ENCODE data around the gene GAB2. TPM values are rescaled to one million over a fixed set of nuclear protein-coding genes. Genes with fewer than 3 reads are reported as not detected.

The GAB2 gene
- total RNA-seq, 4 donors from 2014 or later: 18.0 to 42.4 (median 26.0) TPM

DNA sequence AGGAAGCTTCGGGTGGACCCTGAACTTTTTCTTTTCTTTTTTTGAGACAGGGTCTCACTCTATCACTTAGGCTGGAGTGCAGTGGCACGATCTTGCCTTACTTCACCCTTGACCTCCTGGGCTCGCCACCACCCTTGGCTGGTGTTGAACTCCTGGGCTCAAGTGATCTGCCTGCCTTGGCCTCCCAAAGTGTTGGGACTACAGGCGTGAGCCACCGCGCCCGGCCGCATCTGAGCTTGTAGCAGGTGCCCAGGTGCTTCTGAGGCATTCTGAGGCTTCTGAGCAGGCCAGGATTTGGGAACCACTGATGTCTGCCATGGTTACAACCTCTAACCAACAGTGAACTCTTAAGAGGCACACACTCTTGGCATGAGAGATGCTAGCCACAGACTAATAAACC, 223.8 kb downstream of the GAB2 start:
- intact Hi-C loops (cut with DNase I): no loop called here
- DNase-seq (ENCODE audit: extremely low spot score): no peak
- peaks cover 3 to 25% (median 19%) of the 10 kb centered on the region in 4 donors for H3K36me3 ChIP-seq
- H3K4me3 ChIP-seq: no peak overlapping the region
- TF ChIP-seq EP300 (IDR thresholded peaks at IDR 0.05) (no peak), POLR2A (IDR thresholded peaks at IDR 0.05; ENCODE audit: low read depth) (no peak), POLR2AphosphoS5 (IDR thresholded peaks at IDR 0.05) (no peak)
- TF ChIP-seq, protein P1, sequence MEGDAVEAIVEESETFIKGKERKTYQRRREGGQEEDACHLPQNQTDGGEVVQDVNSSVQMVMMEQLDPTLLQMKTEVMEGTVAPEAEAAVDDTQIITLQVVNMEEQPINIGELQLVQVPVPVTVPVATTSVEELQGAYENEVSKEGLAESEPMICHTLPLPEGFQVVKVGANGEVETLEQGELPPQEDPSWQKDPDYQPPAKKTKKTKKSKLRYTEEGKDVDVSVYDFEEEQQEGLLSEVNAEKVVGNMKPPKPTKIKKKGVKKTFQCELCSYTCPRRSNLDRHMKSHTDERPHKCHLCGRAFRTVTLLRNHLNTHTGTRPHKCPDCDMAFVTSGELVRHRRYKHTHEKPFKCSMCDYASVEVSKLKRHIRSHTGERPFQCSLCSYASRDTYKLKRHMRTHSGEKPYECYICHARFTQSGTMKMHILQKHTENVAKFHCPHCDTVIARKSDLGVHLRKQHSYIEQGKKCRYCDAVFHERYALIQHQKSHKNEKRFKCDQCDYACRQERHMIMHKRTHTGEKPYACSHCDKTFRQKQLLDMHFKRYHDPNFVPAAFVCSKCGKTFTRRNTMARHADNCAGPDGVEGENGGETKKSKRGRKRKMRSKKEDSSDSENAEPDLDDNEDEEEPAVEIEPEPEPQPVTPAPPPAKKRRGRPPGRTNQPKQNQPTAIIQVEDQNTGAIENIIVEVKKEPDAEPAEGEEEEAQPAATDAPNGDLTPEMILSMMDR (IDR thresholded peaks at IDR 0.05): no peak
- no peaks in the 10 kb centered on the region for H3K9me3 ChIP-seq
- peaks cover 12 to 57% (median 37%) of the 10 kb centered on the region in 4 donors for H3K4me1 ChIP-seq
- no peak overlapping the region for H3K27ac ChIP-seq (replicated peaks in 1 of 4)
- 95% methylated on average over 8 of the region's 8 CpGs for WGBS
- no peaks in the 10 kb centered on the region for H3K27me3 ChIP-seq

DNA sequence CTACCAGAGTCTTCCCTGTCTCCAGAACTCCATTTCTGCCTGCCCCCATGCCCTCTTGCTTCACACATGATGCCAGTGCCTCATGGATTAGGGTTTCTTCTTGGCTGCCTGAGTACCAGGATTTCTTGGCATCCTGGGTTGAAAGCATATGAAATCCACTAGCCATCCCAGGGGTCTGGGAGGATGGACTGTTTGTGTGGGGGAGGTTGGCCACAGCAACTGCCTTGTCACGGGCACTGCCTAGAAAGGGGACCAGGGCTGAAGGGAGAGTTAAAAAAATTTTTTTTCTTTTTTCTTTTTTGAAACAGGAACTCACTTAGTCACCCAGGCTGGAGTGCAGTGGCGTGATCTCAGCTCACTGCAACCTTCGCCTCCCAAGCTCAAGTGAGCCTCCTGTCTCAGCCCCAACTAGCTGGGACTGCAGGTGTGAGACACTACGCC, 224.7 kb downstream of the GAB2 start:
- DNase-seq (ENCODE audit: extremely low spot score): no peak
- no peak for TF ChIP-seq EP300 (IDR thresholded peaks at IDR 0.05)
- TF ChIP-seq POLR2A (IDR thresholded peaks at IDR 0.05; ENCODE audit: low read depth): no peak
- TF ChIP-seq, protein P1 (IDR thresholded peaks at IDR 0.05): no peak
- no peak for TF ChIP-seq POLR2AphosphoS5 (IDR thresholded peaks at IDR 0.05)
- Histone ChIP-seq H3K27me3 (no peaks in the 10 kb centered on the region), H3K4me3 (no peak overlapping the region), H3K4me1 (peaks cover 12 to 58% (median 37%) of the 10 kb centered on the region in 4 donors), H3K36me3 (peaks cover 0 to 18% (median 11%) of the 10 kb centered on the region in 4 donors), H3K27ac (replicated peaks in 1 of 4) (no peak overlapping the region), H3K9me3 (no peaks in the 10 kb centered on the region)
- intact Hi-C loops (cut with DNase I): no loop called here
- WGBS: 78% methylated on average over 4 of the region's 4 CpGs

DNA sequence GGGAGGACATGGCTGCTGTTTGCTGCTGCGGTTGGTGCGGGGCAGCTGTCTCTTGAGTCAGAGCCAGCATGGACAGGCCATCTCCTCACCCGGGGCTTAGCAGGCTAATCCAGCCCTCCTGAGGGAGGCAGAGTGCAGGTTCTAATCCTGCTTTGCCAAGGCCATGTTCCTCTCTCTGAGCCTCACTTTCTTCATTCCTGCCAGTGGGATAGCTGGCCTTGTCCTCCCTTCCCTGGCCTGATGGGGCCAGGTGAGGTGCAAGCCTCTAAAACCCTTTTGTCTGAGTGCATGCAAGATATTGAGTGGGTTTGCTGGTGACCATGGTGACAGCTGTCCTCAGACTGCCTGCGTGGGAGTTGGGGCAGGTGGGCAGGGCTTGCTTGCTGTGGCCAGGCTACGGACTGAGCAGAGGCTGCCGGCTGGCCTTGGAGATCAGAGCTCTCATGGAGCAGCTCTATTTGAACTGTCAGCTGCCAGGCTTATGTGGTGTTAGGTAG, 225.3 kb downstream of the GAB2 start:
- no peak overlapping the region for H3K27ac ChIP-seq (replicated peaks in 1 of 4)
- TF ChIP-seq POLR2AphosphoS5 (IDR thresholded peaks at IDR 0.05) (no peak), EP300 (IDR thresholded peaks at IDR 0.05) (no peak), POLR2A (IDR thresholded peaks at IDR 0.05; ENCODE audit: low read depth) (no peak)
- TF ChIP-seq, protein P1 (IDR thresholded peaks at IDR 0.05): no peak
- H3K4me1 ChIP-seq: peaks cover 16 to 65% (median 42%) of the 10 kb centered on the region in 4 donors
- H3K27me3 ChIP-seq: no peaks in the 10 kb centered on the region
- intact Hi-C loops (cut with DNase I): no loop called here
- 79% methylated on average over 4 of the region's 6 CpGs for WGBS
- H3K9me3 ChIP-seq: no peaks in the 10 kb centered on the region
- H3K4me3 ChIP-seq: no peak overlapping the region
- DNase-seq (ENCODE audit: extremely low spot score): no peak
- H3K36me3 ChIP-seq: peaks cover 0 to 12% (median 4%) of the 10 kb centered on the region in 4 donors

DNA sequence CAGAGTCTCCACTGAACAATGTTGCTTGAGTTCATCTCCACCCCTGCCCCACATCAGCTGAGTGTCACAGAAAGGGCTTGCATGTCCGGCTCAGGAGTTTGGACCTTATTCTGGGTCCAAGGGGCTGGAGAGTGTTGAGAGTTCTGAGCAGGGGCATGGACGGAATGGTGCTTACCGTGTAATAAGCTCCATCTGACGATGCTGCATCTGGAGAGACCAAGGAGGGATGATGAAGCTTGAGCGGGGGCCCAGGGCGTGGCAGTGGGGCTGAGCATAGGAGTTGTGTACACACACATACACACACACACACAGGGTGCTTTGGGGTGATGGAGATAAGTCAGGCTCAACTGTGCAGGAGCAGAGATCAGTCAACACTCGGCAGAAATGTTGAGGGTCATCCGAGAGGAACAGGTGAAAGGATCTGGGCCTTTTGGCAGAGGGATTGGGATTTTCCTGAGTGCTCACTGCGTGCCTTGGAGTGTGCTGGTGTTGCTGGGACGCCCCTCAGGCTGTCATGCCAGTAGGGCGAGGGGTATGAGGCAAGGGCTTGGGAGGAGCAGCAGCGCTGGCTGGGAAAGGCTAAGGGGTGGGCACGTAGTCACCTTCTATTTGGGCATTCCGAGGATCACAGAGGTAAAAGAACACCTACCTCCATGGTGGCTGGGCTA, 226.6 kb downstream of the GAB2 start:
- H3K27ac ChIP-seq (replicated peaks in 1 of 4): no peak overlapping the region
- WGBS: 87% methylated on average over 14 of the region's 14 CpGs
- no peak overlapping the region for H3K4me3 ChIP-seq

More for the DNA sequence above, 226.6 kb downstream of the GAB2 start:
- no peak for DNase-seq (ENCODE audit: extremely low spot score)
- intact Hi-C loops (cut with DNase I): no loop called here
- no peak for TF ChIP-seq POLR2A (IDR thresholded peaks at IDR 0.05; ENCODE audit: low read depth)
- no peak for TF ChIP-seq POLR2AphosphoS5 (IDR thresholded peaks at IDR 0.05)
- TF ChIP-seq, protein P1 (IDR thresholded peaks at IDR 0.05): no peak
- TF ChIP-seq EP300 (IDR thresholded peaks at IDR 0.05): no peak
- Histone ChIP-seq H3K27me3 (no peaks in the 10 kb centered on the region), H3K4me1 (peaks cover 19 to 68% (median 54%) of the 10 kb centered on the region in 4 donors), H3K9me3 (no peaks in the 10 kb centered on the region), H3K36me3 (peaks cover 0 to 4% (median 0%) of the 10 kb centered on the region in 4 donors)
